ENCODE measurements around the gene SNRNP35.
"Not testable (repeated sequence)": the region's sequence is repeated elsewhere in the genome, so short reads cannot be mapped to it uniquely, and the experiment has no call there.

SNRNP35 gene

DNA sequence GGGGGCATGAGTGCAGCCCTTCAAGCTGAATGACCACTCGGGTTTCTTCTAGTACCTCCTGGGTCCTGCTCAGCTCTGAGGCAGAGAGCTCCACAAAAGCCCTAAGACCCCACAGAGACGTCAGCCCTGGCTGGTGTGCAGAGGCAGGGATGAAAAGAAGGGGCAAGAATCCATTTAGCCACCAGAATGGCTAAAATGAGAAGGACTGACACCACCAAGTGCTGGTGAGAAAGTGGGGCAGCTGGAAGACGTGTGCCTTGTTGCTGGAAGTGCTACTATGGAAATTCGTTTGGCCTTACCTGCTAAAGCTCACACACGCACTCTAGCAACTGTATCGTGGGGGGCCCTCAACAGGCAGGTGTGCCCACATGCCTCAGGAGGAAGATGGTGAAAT is 48.9 kb downstream of the SNRNP35 start:
- TF ChIP-seq, protein P1, sequence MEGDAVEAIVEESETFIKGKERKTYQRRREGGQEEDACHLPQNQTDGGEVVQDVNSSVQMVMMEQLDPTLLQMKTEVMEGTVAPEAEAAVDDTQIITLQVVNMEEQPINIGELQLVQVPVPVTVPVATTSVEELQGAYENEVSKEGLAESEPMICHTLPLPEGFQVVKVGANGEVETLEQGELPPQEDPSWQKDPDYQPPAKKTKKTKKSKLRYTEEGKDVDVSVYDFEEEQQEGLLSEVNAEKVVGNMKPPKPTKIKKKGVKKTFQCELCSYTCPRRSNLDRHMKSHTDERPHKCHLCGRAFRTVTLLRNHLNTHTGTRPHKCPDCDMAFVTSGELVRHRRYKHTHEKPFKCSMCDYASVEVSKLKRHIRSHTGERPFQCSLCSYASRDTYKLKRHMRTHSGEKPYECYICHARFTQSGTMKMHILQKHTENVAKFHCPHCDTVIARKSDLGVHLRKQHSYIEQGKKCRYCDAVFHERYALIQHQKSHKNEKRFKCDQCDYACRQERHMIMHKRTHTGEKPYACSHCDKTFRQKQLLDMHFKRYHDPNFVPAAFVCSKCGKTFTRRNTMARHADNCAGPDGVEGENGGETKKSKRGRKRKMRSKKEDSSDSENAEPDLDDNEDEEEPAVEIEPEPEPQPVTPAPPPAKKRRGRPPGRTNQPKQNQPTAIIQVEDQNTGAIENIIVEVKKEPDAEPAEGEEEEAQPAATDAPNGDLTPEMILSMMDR (IDR thresholded peaks at IDR 0.05; ENCODE audit: insufficient read depth, missing control alignments), result no peak
- no peak for DNase-seq (ENCODE audit: insufficient read length, low spot score)
- no peak for FAIRE-seq

DNA sequence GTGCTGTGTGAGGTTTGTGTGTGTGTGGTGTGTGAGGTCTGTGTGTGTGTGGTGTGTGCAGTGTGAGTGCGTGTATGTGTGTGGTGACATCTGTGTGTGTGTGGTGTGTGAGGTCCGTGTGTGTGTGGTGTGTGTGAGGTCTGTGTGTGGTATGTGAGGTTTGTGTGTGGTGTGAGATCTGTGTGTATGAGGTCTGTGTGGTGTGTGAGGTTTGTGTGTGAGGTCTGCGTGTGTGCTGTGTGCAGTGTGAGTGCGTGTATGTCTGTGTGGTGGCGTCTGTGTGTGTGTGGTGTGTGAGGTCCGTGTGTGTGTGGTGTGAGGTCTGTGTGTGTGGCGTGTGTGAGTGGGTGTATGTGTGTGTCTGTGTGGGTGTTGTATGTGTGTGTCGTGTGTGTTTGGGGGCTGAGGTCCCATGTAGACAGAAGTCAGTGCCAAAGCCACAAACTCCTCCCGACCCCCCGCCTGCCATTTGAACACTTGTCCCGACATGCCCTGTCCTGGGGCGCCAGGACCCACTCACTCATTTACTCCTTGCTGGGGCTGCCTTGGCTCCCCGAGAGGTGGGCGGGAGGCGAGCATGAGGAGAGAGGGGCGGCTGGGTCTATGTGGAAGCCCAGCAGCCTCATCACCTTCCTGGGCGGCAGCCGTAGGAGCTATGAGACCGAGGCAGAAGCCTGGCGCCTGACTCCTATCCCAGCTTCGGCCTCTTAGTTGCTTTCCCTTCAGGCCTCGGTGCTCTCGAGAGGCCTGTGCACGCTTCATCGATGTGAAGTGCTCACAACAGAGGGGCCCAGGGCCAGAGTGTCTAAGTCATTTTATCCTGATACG is 55.1 kb downstream of the SNRNP35 start:
- FAIRE-seq (no peak), DNase-seq (ENCODE audit: insufficient read length, low spot score) (no peak)
- TF ChIP-seq, protein P1 (IDR thresholded peaks at IDR 0.05; ENCODE audit: insufficient read depth, missing control alignments), result no peak

DNA sequence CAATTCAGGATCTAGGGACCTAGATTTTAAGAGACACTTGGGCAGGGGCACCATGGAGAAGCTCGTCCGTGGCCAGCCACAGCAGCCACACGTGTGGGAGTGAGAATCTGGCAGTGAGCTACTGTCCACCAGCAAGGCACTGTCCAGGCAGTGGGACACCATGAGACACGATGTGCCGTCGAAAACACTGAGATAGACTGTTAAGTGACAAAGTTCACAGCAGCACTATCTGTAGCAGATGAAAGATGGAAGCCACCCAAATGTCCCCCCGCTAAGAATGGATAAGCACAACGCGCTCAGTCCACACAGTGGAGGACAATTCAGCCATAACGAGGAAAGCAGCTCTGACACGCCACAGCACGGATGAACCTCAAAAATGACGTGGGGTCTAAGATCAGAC is 55.9 kb downstream of the SNRNP35 start:
- FAIRE-seq, result no peak
- DNase-seq (ENCODE audit: insufficient read length, low spot score), result no peak
- TF ChIP-seq, protein P1 (IDR thresholded peaks at IDR 0.05; ENCODE audit: insufficient read depth, missing control alignments), result no peak

DNA sequence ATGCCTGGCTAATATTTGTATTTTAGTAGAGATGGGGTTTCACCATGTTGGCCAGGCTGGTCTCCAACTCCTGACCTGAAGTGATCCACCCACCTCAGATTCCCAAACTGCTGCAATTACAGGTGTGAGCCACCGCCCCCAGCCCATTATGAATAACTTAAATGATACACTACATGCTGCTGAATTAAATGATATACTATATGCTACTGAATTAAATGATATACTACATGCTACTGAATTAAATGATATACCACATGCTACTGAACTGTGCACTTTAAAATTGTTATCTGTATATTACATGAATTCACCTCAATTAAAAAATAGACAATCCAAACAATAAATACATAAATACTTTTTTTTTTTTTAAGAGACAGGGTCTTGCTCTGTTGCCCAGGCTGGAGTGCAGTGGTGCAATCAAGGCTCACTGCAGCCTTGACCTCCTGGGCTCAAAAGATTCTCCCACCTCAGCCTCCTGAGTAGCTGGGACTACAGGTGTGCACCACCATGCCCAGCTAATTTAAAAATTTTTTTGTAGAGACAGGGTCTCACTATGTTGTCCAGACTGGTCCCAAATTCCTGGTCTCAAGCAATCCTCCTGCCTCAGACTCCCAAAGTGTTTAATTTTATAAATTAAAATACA is 56.8 kb downstream of the SNRNP35 start:
- not testable (repeated sequence) for FAIRE-seq; DNase-seq (ENCODE audit: insufficient read length, low spot score)

DNA sequence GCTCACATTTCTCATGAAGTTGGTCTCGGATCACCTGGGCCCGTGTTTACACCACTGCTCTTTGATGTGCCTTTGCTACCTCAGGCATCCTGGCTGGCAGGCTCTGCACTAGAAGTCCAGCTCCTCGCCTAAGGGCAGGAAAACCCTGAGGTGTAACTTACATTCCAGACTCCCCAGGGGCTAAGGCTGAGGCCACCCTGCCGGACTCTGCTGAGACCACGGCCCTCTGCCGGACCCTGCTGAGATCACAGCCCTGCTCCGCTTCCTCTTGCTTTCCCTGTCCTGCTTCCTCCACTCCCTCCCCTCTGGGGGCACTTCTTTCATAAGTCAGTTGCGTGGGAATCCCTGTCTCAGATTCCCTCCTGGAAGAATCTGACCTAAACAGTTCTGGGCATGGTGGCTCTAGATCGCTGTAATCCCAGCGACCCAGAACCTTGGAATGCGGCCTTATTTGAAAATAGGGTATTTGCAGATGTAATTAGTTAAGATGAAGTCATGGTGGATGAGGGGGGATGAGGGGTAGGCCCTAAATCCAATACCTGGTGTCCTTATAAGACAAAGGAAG is 58.4 kb downstream of the SNRNP35 start:
- DNase-seq (ENCODE audit: insufficient read length, low spot score) (no peak), FAIRE-seq (no peak)
- TF ChIP-seq, protein P1 (IDR thresholded peaks at IDR 0.05; ENCODE audit: insufficient read depth, missing control alignments), result no peak

All from D721Med (cell line).